Caco-2 (cell line): Measurements from ENCODE around the gene SHISA8. TPM values are rescaled to one million over a fixed set of nuclear protein-coding genes. Genes with fewer than 3 reads are reported as not detected.

Experiments
- BruUV-seq: library from RNA; stranded (reverse); fragments of 400-500 nt; replicated peaks from 2 replicates; lab custom pipeline; 2021; lab: Mats Ljungman, UMichigan
- CTCF ChIA-PET: fragments of 300-600 bp; sonication (Branson Sonifier 250); formaldehyde crosslinking; loops from one replicate; lab custom pipeline; 2022; ENCODE audit warnings: antibody characterized with exemption; lab: Charles Lee
- POLR2A ChIA-PET: fragments of 300-600 bp; sonication (Branson Sonifier 250); formaldehyde crosslinking; loops from one replicate; lab custom pipeline; 2022; ENCODE audit warnings: antibody characterized with exemption; lab: Charles Lee
- DNase-seq, 2 experiments: peaks; one replicate each; pipeline versions ENCODE4 v3.0.0 to v3.0.0-alpha.2; 2020 to 2022
- H3K27me3 ChIP-seq: replicated peaks from 2 replicates; pipeline ENCODE4 v1.6.0; 2011; ENCODE audit warnings: low read length; ENCODE audit not compliant: control insufficient read depth, insufficient read depth
- H3K36me3 ChIP-seq: 2 replicates; pipeline ENCODE4 v1.5.1; 2011; ENCODE audit warnings: low read length; ENCODE audit not compliant: control insufficient read depth, insufficient read depth
- H3K4me1 ChIP-seq: fragments of 250-450 bp; sonication (Bioruptor Pico); 2 replicates; pipeline ENCODE4 v1.5.1; 2020; ENCODE audit warnings: mild to moderate bottlenecking
- H3K4me3 ChIP-seq: 2 replicates; pipeline ENCODE4 v1.5.1; 2011; ENCODE audit warnings: low read depth, mild to moderate bottlenecking, control low read depth, low read length
- H3K9me3 ChIP-seq: fragments of 250-450 bp; sonication (Bioruptor Pico); 2 replicates; pipeline ENCODE4 v1.5.1; 2020; ENCODE audit warnings: mild to moderate bottlenecking, moderate library complexity
- H3K27ac Mint-ChIP-seq: one replicate; pipeline ENCODE4 v1.8.0; 2022; ENCODE audit warnings: mixed read lengths; ENCODE audit not compliant: unreplicated experiment
- H3K27me3 Mint-ChIP-seq: one replicate; pipeline ENCODE4 v1.8.0; 2022; ENCODE audit warnings: mixed read lengths; ENCODE audit not compliant: insufficient read depth, unreplicated experiment
- H3K36me3 Mint-ChIP-seq: one replicate; pipeline ENCODE4 v1.8.0; 2022; ENCODE audit warnings: mild to moderate bottlenecking, mixed read lengths; ENCODE audit not compliant: insufficient read depth, unreplicated experiment
- H3K4me1 Mint-ChIP-seq: one replicate; pipeline ENCODE4 v1.8.0; 2022; ENCODE audit warnings: low read depth, mixed read lengths; ENCODE audit not compliant: unreplicated experiment
- H3K4me3 Mint-ChIP-seq: one replicate; pipeline ENCODE4 v1.8.0; 2022; ENCODE audit warnings: mild to moderate bottlenecking, moderate library complexity, mixed read lengths; ENCODE audit not compliant: unreplicated experiment
- H3K9me3 Mint-ChIP-seq: one replicate; pipeline ENCODE4 v1.8.0; 2022; ENCODE audit warnings: mixed read lengths; ENCODE audit not compliant: unreplicated experiment
- intact Hi-C: fragments of 100-400 bp; cut with micrococcal nuclease; formaldehyde crosslinking; loops from one replicate; pipeline ENCODE4 v1.10.0; 2022; ENCODE audit not compliant: unreplicated experiment
- total RNA-seq: library from RNA; stranded (reverse); gene quantifications from 2 replicates; pipeline ENCODE4 v1.2.3, GENCODE V29; 2022
- TF ChIP-seq, protein P1 (sequence below), 2 experiments: fragments of 200-600 bp in 1 of 2; IDR thresholded peaks; 1 replicate in 1 of 2; 2 replicates in 1 of 2; pipeline versions ENCODE4 v1.5.1 to v1.8.0; 2011 to 2022; ENCODE audit warnings: antibody characterized with exemption in 1 of 2, control low read depth in 1 of 2, inconsistent platforms in 1 of 2, low read depth in 1 of 2, low read length in 1 of 2, mild to moderate bottlenecking in 1 of 2, moderate library complexity in 1 of 2; ENCODE audit not compliant: insufficient read depth in 1 of 2, severe bottlenecking in 1 of 2, unreplicated experiment in 1 of 2

SHISA8 gene
- total RNA-seq, 1 experiment from 2014 or later = 1.4 TPM

DNA sequence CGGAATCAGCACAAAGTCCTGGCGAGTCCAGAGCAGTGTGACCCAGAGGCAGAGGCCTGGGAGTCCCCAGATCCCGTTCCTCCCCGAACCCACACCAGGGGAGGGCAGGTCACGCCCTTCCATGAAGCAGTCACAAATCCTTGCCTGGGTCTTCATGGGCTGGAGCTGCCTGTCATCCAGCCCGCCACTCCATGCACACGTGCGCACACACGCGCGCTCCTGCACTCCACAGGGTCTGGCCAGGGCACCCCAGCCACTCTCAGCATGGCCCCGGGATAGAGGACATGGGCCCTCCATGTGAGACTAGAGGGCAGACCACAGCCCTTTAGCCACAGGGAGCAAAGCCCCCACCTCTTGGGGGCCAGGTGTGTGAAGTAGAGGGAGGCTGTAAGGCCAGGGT, 17.5 kb upstream of the SHISA8 start:
- Histone ChIP-seq H3K27me3 (no peaks in the 10 kb centered on the region), H3K9me3 (no peaks in the 10 kb centered on the region), H3K36me3 (no peaks in the 10 kb centered on the region), H3K4me3 (no peak overlapping the region), H3K4me1 (no peaks in the 10 kb centered on the region)
- no peaks in the 10 kb centered on the region for H3K4me1 Mint-ChIP-seq
- intact Hi-C loops = no loop called here
- BruUV-seq = no TSS peak
- TF ChIP-seq, protein P1, sequence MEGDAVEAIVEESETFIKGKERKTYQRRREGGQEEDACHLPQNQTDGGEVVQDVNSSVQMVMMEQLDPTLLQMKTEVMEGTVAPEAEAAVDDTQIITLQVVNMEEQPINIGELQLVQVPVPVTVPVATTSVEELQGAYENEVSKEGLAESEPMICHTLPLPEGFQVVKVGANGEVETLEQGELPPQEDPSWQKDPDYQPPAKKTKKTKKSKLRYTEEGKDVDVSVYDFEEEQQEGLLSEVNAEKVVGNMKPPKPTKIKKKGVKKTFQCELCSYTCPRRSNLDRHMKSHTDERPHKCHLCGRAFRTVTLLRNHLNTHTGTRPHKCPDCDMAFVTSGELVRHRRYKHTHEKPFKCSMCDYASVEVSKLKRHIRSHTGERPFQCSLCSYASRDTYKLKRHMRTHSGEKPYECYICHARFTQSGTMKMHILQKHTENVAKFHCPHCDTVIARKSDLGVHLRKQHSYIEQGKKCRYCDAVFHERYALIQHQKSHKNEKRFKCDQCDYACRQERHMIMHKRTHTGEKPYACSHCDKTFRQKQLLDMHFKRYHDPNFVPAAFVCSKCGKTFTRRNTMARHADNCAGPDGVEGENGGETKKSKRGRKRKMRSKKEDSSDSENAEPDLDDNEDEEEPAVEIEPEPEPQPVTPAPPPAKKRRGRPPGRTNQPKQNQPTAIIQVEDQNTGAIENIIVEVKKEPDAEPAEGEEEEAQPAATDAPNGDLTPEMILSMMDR (IDR thresholded peaks at IDR 0.05; ENCODE audit: insufficient read depth in 1 of 2, low read depth in 1 of 2, low read length in 1 of 2, severe bottlenecking in 1 of 2, unreplicated experiment in 1 of 2) = no peak
- H3K4me3 Mint-ChIP-seq = no peak overlapping the region
- H3K27ac Mint-ChIP-seq = peak overlapping the region; percentile 39
- no peaks in the 10 kb centered on the region for H3K9me3 Mint-ChIP-seq
- H3K27me3 Mint-ChIP-seq = no peaks in the 10 kb centered on the region
- peaks cover 51% of the 10 kb centered on the region for H3K36me3 Mint-ChIP-seq
- POLR2A ChIA-PET = no interaction called here
- CTCF ChIA-PET = no interaction called here
- DNase-seq = no peak

DNA sequence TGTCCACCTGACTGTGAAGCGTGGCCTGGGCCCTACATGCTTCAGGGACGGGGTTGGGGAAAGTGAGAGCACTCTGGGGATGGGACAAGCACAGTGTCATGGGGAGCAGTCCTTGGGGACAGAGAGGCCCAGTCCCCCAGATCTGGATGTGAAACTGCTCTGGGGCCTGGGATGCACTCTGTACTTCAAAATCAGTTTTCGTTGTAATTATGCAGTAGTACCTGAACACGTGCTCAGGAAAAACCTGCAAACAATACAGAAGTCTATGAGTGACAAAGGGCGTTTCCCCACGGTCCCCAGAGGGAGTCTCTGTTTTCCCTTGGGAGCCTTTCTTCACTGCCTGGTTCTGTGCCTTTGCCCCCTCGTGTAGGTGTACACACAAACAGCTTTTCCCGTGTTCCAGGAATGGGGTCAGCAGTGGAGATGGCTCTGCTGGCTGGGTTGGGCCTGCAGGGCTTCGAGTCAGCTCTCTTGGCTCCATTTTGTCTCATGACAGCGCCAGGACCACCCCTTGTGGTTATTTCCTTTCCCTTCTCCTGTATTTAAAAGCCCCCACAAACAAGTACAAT, 16.9 kb upstream of the SHISA8 start:
- Mint-ChIP-seq H3K4me1 (no peaks in the 10 kb centered on the region), H3K36me3 (peaks cover 47% of the 10 kb centered on the region), H3K27me3 (no peaks in the 10 kb centered on the region), H3K4me3 (no peak overlapping the region), H3K9me3 (no peaks in the 10 kb centered on the region), H3K27ac (peak overlapping the region; percentile 39)
- BruUV-seq = no TSS peak
- Histone ChIP-seq H3K27me3 (no peaks in the 10 kb centered on the region), H3K9me3 (no peaks in the 10 kb centered on the region), H3K4me1 (no peaks in the 10 kb centered on the region), H3K36me3 (no peaks in the 10 kb centered on the region), H3K4me3 (no peak overlapping the region)
- ChIA-PET POLR2A (no interaction called here), CTCF (no interaction called here)
- no peak for DNase-seq
- TF ChIP-seq, protein P1 (IDR thresholded peaks at IDR 0.05; ENCODE audit: insufficient read depth in 1 of 2, low read depth in 1 of 2, low read length in 1 of 2, severe bottlenecking in 1 of 2, unreplicated experiment in 1 of 2) = no peak
- intact Hi-C loops = no loop called here

DNA sequence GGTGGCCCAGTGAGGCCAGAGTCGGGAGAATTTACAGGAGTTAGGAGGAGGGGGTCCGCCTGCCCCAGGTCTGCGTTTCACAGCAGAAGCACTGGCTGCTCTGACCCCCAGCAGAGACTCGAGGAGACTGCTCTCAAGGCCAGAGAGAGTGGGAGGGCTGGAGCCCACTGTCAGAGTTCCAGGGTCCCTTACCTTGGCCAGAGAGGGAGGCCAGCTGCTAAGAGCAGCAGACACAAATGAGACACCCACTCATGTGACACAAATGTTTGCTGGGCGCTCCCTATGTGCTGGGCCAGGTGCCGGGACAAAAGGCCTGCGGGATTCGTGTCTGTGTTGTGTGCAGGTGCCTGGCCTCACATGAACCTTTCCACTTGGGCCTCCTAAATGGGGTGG, 14.5 kb upstream of the SHISA8 start:
- ChIA-PET CTCF (no interaction called here), POLR2A (no interaction called here)
- H3K27me3 Mint-ChIP-seq = no peaks in the 10 kb centered on the region

More for the DNA sequence above, 14.5 kb upstream of the SHISA8 start:
- no peak for DNase-seq
- Mint-ChIP-seq H3K4me1 (no peaks in the 10 kb centered on the region), H3K4me3 (no peak overlapping the region), H3K9me3 (no peaks in the 10 kb centered on the region), H3K27ac (peak overlapping the region; percentile 15), H3K36me3 (peaks cover 51% of the 10 kb centered on the region)
- H3K36me3 ChIP-seq = no peaks in the 10 kb centered on the region
- BruUV-seq = no TSS peak
- intact Hi-C loops = no loop called here
- no peak overlapping the region for H3K4me3 ChIP-seq
- no peaks in the 10 kb centered on the region for H3K9me3 ChIP-seq
- H3K27me3 ChIP-seq = no peaks in the 10 kb centered on the region
- H3K4me1 ChIP-seq = no peaks in the 10 kb centered on the region
- TF ChIP-seq, protein P1 (IDR thresholded peaks at IDR 0.05; ENCODE audit: insufficient read depth in 1 of 2, low read depth in 1 of 2, low read length in 1 of 2, severe bottlenecking in 1 of 2, unreplicated experiment in 1 of 2) = no peak
